Prostate gland (tissue), 2 donors: ENCODE results near the gene SLC8A2.

ENCODE experiments used
- POLR2A ChIP-seq: fragments of 450-650 bp; IDR thresholded peaks from one replicate; pipeline ENCODE4 v1.6.1; 2016; ENCODE audit warnings: antibody characterized with exemption, mild to moderate bottlenecking
- POLR2AphosphoS5 ChIP-seq: sonication (generic); formaldehyde crosslinking; IDR thresholded peaks from one replicate; pipeline ENCODE4 v1.6.1; 2017; ENCODE audit warnings: antibody characterized with exemption
- TF ChIP-seq, protein P1 (sequence below), 4 experiments: fragments of 200-600 bp in 2 of 4; fragments of 450-650 bp in 2 of 4; sonication (generic) in 2 of 4; IDR thresholded peaks; 1 replicate in 3 of 4; 2 replicates in 1 of 4; pipeline ENCODE4 v1.5.1; 2016 to 2019; ENCODE audit warnings: antibody characterized with exemption in 4 of 4, mild to moderate bottlenecking in 2 of 4, moderate library complexity in 2 of 4

- TF ChIP-seq, protein P1, sequence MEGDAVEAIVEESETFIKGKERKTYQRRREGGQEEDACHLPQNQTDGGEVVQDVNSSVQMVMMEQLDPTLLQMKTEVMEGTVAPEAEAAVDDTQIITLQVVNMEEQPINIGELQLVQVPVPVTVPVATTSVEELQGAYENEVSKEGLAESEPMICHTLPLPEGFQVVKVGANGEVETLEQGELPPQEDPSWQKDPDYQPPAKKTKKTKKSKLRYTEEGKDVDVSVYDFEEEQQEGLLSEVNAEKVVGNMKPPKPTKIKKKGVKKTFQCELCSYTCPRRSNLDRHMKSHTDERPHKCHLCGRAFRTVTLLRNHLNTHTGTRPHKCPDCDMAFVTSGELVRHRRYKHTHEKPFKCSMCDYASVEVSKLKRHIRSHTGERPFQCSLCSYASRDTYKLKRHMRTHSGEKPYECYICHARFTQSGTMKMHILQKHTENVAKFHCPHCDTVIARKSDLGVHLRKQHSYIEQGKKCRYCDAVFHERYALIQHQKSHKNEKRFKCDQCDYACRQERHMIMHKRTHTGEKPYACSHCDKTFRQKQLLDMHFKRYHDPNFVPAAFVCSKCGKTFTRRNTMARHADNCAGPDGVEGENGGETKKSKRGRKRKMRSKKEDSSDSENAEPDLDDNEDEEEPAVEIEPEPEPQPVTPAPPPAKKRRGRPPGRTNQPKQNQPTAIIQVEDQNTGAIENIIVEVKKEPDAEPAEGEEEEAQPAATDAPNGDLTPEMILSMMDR (IDR thresholded peaks at IDR 0.05) = no peak
- TF ChIP-seq POLR2A = no peak
- TF ChIP-seq POLR2AphosphoS5 = no peak
Observed at GRCh38 chr19:47518854-47519253, 47.2 kb upstream of the SLC8A2 start.
